Endometrial microvascular endothelial cells (primary cell): ENCODE data around the gene RAB11FIP3. TPM values are rescaled to one million over a fixed set of nuclear protein-coding genes. Genes with fewer than 3 reads are reported as not detected.

Experiments used
- in situ Hi-C: cut with HindIII; loops from 2 replicates; pipeline ENCODE4 v1.10.0; 2017; ENCODE audit warnings: low sequenced_read_pairs, low pct_unique_long_range_greater_than_20kb; ENCODE audit errors: inconsistent ontology term
- total RNA-seq: library from RNA; depleted of rRNA; stranded (reverse); fragments of >200 nt; gene quantifications from one replicate; pipeline ENCODE4 v1.2.3, GENCODE V29; 2015; ENCODE audit errors: inconsistent ontology term

RAB11FIP3 gene
- total RNA-seq, 1 donor from 2014 or later: 41.7 TPM

DNA sequence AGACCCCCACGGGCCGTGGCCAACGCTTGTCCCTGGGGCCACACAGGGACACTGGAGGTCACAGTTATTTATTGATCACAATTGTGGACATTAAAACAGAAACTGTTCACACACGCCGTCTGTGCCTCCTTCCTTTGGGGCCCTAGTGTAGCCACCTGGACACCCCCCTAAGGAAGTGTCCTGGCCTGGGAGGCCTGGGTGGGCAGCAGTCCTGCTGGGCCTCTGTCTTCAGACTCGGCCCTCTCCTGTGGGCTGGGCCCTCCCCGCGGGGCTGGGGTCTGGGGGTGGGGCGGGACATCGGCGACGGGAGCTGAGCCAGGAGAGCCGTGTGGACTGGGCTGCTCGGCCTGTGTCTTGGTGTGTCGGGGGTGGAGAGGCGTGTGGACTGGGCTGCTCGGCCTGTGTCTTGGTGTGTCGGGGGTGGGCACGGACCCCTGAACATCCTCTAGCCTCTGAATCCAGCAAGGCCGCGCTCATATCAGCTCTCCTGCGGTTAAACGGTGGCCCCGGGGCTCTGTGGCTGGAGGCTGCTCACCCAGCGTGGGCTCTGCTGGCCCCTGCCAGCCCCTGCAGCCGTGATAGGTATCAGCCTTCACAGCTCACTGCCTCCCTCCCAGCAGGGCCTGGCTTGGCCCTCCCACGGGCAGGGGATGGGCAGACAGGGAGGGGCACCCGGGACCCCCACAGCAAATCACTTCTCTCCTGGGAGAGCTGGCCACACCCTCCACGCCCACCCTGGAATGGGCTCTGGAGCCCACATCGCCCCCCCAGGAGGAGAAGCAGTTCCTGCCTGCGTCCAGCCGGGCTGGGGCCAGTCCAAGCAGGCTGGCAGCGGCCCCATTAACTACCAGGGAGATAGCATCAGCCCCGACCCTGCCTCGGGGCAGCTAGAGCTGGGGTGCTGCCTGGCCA, 140.2 kb downstream of the RAB11FIP3 start:
- in situ Hi-C loops: no loop called here

DNA sequence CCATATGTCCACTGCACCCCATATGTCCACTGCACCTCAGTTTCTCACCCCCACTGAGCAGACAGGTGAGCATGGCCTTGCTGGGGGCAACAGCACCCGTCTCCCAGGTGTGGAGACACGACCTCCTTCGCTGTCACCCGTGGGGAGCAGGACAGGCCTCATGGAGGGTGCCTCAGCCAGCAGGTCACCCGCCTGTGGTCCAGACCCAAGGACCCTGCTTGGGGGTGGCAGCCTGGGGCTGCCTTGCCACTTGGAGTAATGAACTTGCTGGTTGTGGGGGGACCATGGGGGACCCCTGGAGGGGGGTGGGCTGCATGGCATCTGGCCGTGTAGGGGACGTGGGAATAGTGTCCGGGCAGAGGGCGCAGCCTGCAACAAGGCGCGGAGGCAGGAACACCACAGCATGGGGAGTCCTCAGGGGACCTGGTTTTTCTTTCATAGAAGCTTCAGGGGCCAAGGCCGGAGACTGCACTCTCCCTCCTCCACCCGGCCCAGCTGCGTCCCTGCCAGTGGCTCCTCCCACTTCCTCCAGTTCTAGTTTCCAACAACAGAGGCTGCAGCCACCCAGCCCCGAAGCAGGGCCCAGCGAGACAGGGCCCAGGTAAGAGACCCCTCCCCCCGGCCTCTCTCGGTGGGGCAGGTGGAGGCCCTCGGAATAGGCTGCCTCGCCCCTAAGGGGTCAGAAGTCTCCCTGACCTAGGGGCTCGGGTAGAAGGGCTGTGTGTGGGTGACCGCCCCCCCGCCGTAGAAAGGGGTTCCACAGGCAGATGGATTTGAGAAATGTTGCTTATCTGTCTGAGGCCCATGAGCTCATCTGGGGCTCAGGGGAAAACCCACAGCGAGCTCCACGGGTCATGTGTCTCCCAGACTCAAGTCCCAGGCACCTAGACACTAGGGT, 141.3 kb downstream of the RAB11FIP3 start, which contains the start of gene NHLRC4:
Gene NHLRC4 (plus strand): TSS at position 531 of the 898 bp plus-strand sequence. CDS start 1,043 bp downstream, outside the sequence.
- in situ Hi-C loops: no loop called here

DNA sequence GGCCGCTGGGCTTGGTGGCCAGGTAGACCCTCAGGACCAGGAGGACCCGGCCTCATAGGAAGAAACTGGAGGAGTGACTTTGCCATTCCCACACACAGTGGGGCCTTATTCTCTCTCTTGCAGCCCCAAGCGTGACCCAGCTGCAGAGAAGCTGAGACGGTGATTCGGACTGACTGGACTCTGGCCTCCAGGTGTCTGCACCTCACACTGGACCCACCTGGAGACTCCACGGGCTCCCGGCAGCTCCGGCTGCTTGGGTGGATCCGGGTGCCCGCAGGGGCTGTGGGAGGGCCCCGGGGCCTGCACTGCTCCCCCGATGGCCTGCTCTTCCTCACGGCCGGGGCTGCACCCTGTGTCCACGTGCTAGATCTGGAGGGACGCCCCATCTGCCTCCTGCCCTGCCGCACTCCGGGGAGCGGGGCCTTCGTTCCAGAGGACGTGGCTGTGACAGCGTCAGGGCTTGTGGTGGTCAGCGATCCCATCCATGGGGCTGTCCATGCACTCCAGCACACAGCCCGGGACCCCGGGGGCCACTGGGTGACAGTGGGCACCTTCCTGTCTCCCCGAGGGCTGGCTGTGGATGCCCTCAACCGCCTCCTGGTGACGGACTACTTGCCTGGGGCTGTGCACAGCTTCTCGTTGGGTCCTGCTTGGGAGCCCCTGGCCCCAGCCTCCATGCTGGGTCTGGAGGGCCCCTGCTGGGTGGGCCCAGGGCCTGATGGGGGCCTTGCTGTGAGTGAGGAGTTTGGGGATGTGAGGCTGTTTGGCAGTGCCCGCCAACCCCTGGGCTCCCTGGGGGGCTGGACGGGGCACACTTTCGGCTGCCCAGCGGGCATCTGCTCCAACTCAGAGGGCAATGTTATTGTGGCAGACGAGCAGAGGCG, 142.2 kb downstream of the RAB11FIP3 start:
- in situ Hi-C loops: no loop called here

DNA sequence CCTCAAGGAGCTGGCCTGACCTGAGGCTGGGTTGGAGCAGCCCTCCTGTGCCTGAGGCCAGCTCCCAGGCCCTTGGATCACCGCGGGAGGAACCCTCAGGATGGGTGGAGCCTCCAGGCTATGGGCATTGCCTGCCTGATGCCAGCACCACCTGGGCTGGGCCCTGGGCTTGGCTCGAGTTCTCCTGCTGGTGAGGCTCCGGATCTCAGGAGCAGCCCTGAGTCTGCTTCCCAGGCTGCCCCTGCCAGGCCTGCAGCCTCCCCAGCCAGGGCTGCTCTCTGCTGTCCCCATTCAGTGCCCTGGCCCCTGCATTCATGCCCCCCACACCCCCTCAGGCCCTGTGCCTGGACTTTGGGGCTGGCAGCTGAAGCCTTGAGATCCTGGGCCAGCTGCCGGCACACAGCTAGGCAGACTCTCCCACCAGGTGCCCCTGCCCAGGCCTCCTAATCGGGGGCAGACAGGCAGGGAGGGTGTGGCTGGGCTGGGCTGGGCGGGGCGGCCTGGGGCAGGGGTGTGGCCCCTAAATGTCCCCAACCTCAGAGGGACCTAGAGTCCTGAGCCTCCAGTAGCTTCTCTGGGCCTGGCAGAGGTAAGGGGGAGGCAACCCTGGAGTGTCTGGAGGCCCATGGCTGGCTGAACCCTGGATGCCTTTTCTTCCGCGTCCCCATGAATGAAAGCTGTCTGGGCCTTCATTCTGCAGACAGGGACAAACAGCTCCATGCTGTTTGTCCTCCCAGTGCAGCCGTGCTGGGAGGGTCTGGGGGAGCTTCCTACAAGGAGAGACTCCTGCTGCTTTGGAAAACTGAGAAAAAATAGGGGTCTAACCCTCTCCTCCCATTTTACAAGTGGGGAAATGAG, 143.2 kb downstream of the RAB11FIP3 start:
- in situ Hi-C loops: no loop called here

DNA sequence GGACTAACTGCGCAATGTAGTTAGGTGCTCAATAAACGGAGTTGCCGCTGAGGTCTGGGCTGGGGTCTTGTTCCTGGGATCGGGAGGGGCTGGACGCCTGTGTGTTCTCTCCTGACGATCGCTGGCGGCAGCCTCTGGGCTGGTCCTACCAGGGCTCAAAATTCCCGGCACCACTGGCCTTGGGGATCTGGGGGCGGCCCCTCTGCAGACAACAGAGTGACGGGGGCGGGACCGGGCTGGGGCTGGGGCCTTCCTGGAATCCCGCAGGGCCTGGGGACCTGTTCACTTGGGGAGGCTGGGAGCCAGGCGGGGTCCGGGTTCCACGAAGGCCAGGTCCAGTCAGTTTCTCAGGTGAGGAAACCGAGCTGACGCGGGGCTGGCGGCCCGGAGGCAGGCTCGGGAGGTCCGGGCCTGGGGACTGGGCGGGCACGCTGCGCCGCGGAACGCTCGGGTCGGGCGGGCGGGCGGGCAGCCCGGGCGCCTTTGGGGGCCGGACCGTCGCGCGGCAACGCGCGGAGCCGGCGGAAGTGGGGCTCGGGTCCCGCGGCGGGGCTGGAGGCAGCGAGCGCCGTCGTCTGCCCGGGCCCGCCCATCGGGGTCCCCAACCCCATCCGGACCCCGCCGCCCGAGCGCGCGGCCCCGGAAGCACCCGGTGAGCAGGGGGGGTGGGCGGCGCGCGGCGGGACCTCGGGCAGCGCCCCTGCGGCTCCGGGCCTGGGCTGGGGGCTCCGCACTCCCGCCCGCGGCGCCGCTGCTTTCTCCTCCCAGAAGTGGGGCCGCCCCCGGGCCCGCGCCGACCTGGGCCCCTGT, 144.2 kb downstream of the RAB11FIP3 start, which contains the start of gene PIGQ:
Gene PIGQ (plus strand): TSS at position 524 of the 810 bp plus-strand sequence. CDS start 4,107 bp downstream, outside the sequence.
- in situ Hi-C loops: no loop called here

Other genes starting within 250 kb of the RAB11FIP3 start
- gene HBA1, start 249.0 kb upstream of the RAB11FIP3 start, total RNA-seq: not detected
- not detected for gene HBQ1, start 245.2 kb upstream of the RAB11FIP3 start, total RNA-seq
- 45.2 TPM for gene LUC7L, start 196.2 kb upstream of the RAB11FIP3 start, total RNA-seq
- gene FAM234A, start 190.8 kb upstream of the RAB11FIP3 start, total RNA-seq: 89.3 TPM
- 1.2 TPM for gene RGS11, start 149.7 kb upstream of the RAB11FIP3 start, total RNA-seq
- not detected for gene ARHGDIG, start 145.1 kb upstream of the RAB11FIP3 start, total RNA-seq
- gene PDIA2, start 142.5 kb upstream of the RAB11FIP3 start, total RNA-seq: 0.28 TPM
- gene AXIN1, start 72.9 kb upstream of the RAB11FIP3 start, total RNA-seq: 16.4 TPM
- 153 TPM for gene MRPL28, start 55.1 kb upstream of the RAB11FIP3 start, total RNA-seq
- gene PGAP6, start 43.7 kb upstream of the RAB11FIP3 start, total RNA-seq: 64.2 TPM
- gene NME4, start 28.4 kb upstream of the RAB11FIP3 start, total RNA-seq: 92.3 TPM
- gene DECR2, start 23.8 kb upstream of the RAB11FIP3 start, total RNA-seq: 17.3 TPM
- gene CAPN15, start 102.1 kb downstream of the RAB11FIP3 start, total RNA-seq: 60.2 TPM
- not detected for gene PRR35, start 134.7 kb downstream of the RAB11FIP3 start, total RNA-seq
- gene NHLRC4, start 141.4 kb downstream of the RAB11FIP3 start, total RNA-seq: not detected
- 29.1 TPM for gene PIGQ, start 144.3 kb downstream of the RAB11FIP3 start, total RNA-seq
- 9.9 TPM for gene RAB40C, start 164.4 kb downstream of the RAB11FIP3 start, total RNA-seq
- gene WFIKKN1, start 205.3 kb downstream of the RAB11FIP3 start, total RNA-seq: not detected
- 119 TPM for gene METTL26, start 210.7 kb downstream of the RAB11FIP3 start, total RNA-seq
- 23.4 TPM for gene MCRIP2, start 216.2 kb downstream of the RAB11FIP3 start, total RNA-seq
- gene WDR90, start 223.7 kb downstream of the RAB11FIP3 start, total RNA-seq: 39.7 TPM
- gene RHOT2, start 242.5 kb downstream of the RAB11FIP3 start, total RNA-seq: 41.3 TPM